Right lobe of liver (tissue), 6 donors: ENCODE data around the gene HOXA11. TPM values are rescaled to one million over a fixed set of nuclear protein-coding genes. Genes with fewer than 3 reads are reported as not detected.

Experiments
- ATAC-seq, 4 donors: fragments of 200-7000 bp; cut with Tn5 transposase; one replicate each; pipeline ENCODE4 v1.9.1; 2020; ENCODE audit warnings: mild to moderate bottlenecking in 4 of 4, moderate library complexity in 4 of 4
- DNase-seq, 3 donors: peaks; one replicate each; pipeline ENCODE4 v3.0.0-alpha.2; 2020
- H3K27ac ChIP-seq, 3 donors: fragments of 200-600 bp; one replicate each; pipeline ENCODE4 v1.8.0; 2022
- H3K27me3 ChIP-seq, 2 donors: fragments of 200-600 bp; one replicate each; pipeline ENCODE4 v1.8.0; 2022
- H3K36me3 ChIP-seq, 4 donors: fragments of 200-600 bp; sonication (generic) in 1 of 4; one replicate each; pipeline versions ENCODE4 v1.5.1 to v1.8.0; 2017 to 2022; ENCODE audit warnings: control low read depth in 1 of 4
- H3K4me1 ChIP-seq, 4 donors: fragments of 200-600 bp; sonication (generic) in 1 of 4; one replicate each; pipeline versions ENCODE4 v1.5.1 to v1.8.0; 2017 to 2022; ENCODE audit warnings: control low read depth in 1 of 4
- H3K4me3 ChIP-seq, 3 donors: fragments of 200-600 bp; one replicate each; pipeline ENCODE4 v1.8.0; 2022
- H3K9me3 ChIP-seq, 4 donors: fragments of 200-600 bp; sonication (generic) in 1 of 4; one replicate each; pipeline versions ENCODE4 v1.5.1 to v1.8.0; 2017 to 2022; ENCODE audit warnings: control low read depth in 1 of 4
- POLR2A ChIP-seq: fragments of 450-650 bp; IDR thresholded peaks from one replicate; pipeline ENCODE4 v1.6.1; 2017; ENCODE audit warnings: antibody characterized with exemption, mild to moderate bottlenecking
- WGBS: methylation state at CpG from one replicate; pipeline ENCODE4 v1.1.6; 2018; ENCODE audit warnings: low coverage, low lambda C conversion rate; ENCODE audit not compliant: insufficient coverage; ENCODE audit errors: missing lambda C conversion rate; 5-methylcytosine and 5-hydroxymethylcytosine counted together
- intact Hi-C, 2 donors: fragments of 100-400 bp; cut with DNase I; formaldehyde crosslinking; loops; one replicate each; pipeline versions ENCODE4 v1.11.2 to v1.14.1; 2022
- total RNA-seq, 6 experiments: library from RNA; depleted of rRNA in 2 of 6; stranded (reverse); fragments of >200 nt in 2 of 6; fragmentation: NEBNext Ultra II Directional in 3 of 6; extraction: Animal tissue kit (Norgen Biotek cat#: 25700) in 3 of 6; gene quantifications; one replicate each; pipeline versions ENCODE4 v1.1.0 to v1.2.4, GENCODE V29; 2016 to 2023
- TF ChIP-seq, protein P1 (sequence below), 4 donors: fragments of 200-600 bp in 3 of 4; fragments of 450-650 bp in 1 of 4; IDR thresholded peaks; one replicate each; pipeline versions ENCODE4 v1.5.1 to v1.8.0; 2016 to 2022; ENCODE audit warnings: antibody characterized with exemption in 4 of 4, mild to moderate bottlenecking in 2 of 4
- donor health status: DM: no; HTN: yes; CAD: no.
- donor health status: DM: no; HTN: no; CAD: no.
- donor health status: DM: no; HTN: no; CAD: no.
- donor health status: DM: no; HTN: yes; CAD: no.
- donor health status: DM: no; HTN: yes; CAD: no.

The HOXA11 gene
- total RNA-seq, 6 experiments from 2014 or later, result not detected

DNA sequence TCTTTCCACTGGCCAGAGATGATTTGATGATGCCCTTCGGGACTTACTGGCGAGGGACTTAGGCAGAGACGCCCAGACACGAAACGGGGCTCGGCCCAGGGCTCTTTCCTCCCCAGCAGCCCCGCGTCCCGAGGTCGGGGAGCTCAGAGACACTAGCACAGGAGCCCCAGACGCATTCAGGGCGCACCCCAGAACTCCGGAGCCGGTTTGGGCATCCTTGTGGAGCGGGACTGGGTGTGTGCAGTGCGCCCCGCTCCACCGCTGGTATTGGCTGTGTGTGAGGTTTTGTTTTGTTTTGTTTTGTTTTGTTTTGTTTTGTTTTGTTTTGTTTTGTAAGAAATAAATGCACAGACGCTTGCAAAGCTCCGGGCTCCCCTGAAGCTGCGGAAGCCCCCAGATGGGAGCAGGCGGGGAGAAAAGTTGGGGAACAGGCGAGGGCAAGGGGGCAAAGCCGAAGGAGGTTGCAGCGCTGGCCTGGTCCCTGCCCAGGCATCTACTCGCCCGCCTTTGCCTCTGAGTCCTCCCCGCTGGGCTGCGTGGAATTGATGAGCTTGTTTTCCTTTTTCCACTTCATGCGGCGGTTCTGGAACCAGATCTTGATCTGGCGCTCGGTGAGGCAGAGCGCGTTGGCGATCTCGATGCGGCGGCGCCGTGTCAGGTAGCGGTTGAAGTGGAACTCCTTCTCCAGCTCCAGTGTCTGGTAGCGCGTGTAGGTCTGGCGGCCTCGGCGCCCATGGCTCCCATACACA, 39.7 kb downstream of the HOXA11 start:
- Histone ChIP-seq H3K4me3 (no peak overlapping the region), H3K27me3 (peaks cover 14 to 74% of the 10 kb centered on the region in 2 donors), H3K4me1 (no peaks in the 10 kb centered on the region), H3K9me3 (no peaks in the 10 kb centered on the region), H3K27ac (no peak overlapping the region), H3K36me3 (no peaks in the 10 kb centered on the region)
- no peak for ATAC-seq
- TF ChIP-seq, protein P1, sequence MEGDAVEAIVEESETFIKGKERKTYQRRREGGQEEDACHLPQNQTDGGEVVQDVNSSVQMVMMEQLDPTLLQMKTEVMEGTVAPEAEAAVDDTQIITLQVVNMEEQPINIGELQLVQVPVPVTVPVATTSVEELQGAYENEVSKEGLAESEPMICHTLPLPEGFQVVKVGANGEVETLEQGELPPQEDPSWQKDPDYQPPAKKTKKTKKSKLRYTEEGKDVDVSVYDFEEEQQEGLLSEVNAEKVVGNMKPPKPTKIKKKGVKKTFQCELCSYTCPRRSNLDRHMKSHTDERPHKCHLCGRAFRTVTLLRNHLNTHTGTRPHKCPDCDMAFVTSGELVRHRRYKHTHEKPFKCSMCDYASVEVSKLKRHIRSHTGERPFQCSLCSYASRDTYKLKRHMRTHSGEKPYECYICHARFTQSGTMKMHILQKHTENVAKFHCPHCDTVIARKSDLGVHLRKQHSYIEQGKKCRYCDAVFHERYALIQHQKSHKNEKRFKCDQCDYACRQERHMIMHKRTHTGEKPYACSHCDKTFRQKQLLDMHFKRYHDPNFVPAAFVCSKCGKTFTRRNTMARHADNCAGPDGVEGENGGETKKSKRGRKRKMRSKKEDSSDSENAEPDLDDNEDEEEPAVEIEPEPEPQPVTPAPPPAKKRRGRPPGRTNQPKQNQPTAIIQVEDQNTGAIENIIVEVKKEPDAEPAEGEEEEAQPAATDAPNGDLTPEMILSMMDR (IDR thresholded peaks at IDR 0.05), result no peak
- no peak for TF ChIP-seq POLR2A
- intact Hi-C loops, result no loop called here
- DNase-seq, result peak in 1 of 3 donors; percentile 45
- WGBS, result 25% methylated on average over 25 of the region's 47 CpGs

- H3K4me1 ChIP-seq, result no peaks in the 10 kb centered on the region
- no peak overlapping the region for H3K27ac ChIP-seq
- WGBS, result 41% methylated on average over 3 of the region's 31 CpGs
- TF ChIP-seq, protein P1 (IDR thresholded peaks at IDR 0.05), result no peak
- TF ChIP-seq POLR2A, result no peak
- intact Hi-C loops, result no loop called here
- no peak overlapping the region for H3K4me3 ChIP-seq
- peaks cover 11 to 75% of the 10 kb centered on the region in 2 donors for H3K27me3 ChIP-seq
- no peaks in the 10 kb centered on the region for H3K9me3 ChIP-seq
- peak in 1 of 3 donors; percentile 55 for DNase-seq
- no peaks in the 10 kb centered on the region for H3K36me3 ChIP-seq
- no peak for ATAC-seq
These were observed 40.3 kb downstream of the HOXA11 start for GRCh38 chr7:27144781-27145164.

- Histone ChIP-seq H3K9me3 (no peaks in the 10 kb centered on the region), H3K36me3 (no peaks in the 10 kb centered on the region), H3K27me3 (peaks cover 12 to 81% of the 10 kb centered on the region in 2 donors), H3K4me3 (no peak overlapping the region), H3K4me1 (no peaks in the 10 kb centered on the region), H3K27ac (no peak overlapping the region)
- intact Hi-C loops, result no loop called here
- ATAC-seq (no peak), DNase-seq (no peak)
- TF ChIP-seq, protein P1 (IDR thresholded peaks at IDR 0.05), result peak in 1 of 4 donors; percentile 49
- no peak for TF ChIP-seq POLR2A
- 36% methylated on average over 32 of the region's 40 CpGs for WGBS
These were observed 40.9 kb downstream of the HOXA11 start for GRCh38 chr7:27143950-27144780.

GRCh38 chr7:27143023-27143949, 41.7 kb downstream of the HOXA11 start, which contains the start of gene HOXA5:
HOXA5 (minus strand) TSS chr7:27143681; CDS start chr7:27143607, 74 bp downstream.
- Histone ChIP-seq H3K27me3 (peaks cover 5 to 81% of the 10 kb centered on the region in 2 donors), H3K9me3 (no peaks in the 10 kb centered on the region), H3K36me3 (no peaks in the 10 kb centered on the region), H3K27ac (peak within 1 kb of the TSS; percentile 35 to 69 (median 67)), H3K4me1 (no peaks in the 10 kb centered on the region), H3K4me3 (peak within 1 kb of the TSS; percentile 28 to 46 (median 41))
- peak; percentile 26 for TF ChIP-seq POLR2A
- TF ChIP-seq, protein P1 (IDR thresholded peaks at IDR 0.05), result peak in 3 of 4 donors; percentile 45 to 48 (median 46)
- DNase-seq, result peak in 2 of 3 donors; percentile 65 to 67
- 22% methylated on average over 29 of the region's 86 CpGs for WGBS
- ATAC-seq, result peak; percentile 62 to 78 (median 76)
- intact Hi-C loops, result no loop called here
